RWPE1 (cell line): ENCODE data around the gene CYP2S1.

Experiments used
- CTCF ChIA-PET: fragments of 350-600 bp; sonication (Branson Sonifier 250); formaldehyde crosslinking; extraction: SDS; loops from one replicate; lab custom pipeline; 2021; lab: Yijun Ruan, JAX
- POLR2A ChIA-PET: fragments of 400-600 bp; formaldehyde crosslinking; extraction: SDS; loops from one replicate; lab custom pipeline; 2020; ENCODE audit warnings: antibody characterized with exemption; ENCODE audit not compliant: low non-redundant PET; lab: Yijun Ruan, JAX
- DNase-seq: peaks from one replicate; pipeline ENCODE4 v3.0.0; 2012; ENCODE audit warnings: low spot score
- H3K27ac ChIP-seq: fragments of 450-650 bp; 2 replicates; pipeline ENCODE4 v1.5.1; 2017
- CTCF ChIP-seq: fragments of 450-650 bp; conservative IDR thresholded peaks from 2 replicates; pipeline ENCODE4 v1.5.1; 2017; ENCODE audit warnings: low read depth, mild to moderate bottlenecking

The CYP2S1 gene

DNA sequence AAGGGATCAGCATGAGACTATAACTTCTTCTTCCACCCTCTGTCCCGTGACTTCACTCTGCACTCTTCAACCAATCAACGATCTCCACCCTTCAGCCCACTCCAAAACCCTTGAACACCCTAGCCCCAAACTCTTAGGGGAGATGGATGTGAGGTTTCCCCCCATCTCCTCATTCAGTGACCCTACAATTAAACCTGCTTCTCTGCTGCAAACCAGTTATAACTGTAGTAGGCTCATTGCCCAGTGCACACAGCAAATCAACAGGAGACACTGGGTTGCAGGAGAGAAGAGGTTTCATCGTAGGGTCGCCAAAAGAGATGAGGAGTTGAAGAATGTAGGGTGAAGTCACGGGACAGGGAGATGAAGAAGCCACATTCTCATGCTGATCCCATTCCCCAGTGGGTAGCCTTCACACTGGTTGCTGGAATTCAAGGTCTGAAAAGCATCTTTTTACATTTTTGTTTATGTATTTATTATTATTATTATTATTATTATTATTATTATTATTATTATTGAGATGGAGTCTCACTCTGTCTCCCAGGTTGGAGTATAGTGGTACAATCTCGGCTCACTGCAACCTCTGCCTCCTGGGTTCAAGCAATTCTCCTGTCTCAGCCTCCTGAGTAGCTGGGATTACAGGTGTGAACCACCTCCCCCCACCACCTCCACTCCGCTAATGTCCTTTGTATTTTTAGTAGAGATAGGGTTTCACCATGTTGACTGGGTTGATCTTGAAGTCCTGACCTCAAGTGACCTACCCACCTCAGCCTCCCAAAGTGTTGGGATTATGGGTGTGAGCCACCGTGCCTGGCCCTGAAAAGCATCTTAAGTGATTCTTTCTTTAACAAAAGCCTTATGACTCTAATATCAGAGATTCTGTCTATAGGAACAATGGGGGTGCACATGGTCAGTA, 5.8 kb upstream of the CYP2S1 start:
- no peak for TF ChIP-seq CTCF
- CTCF ChIA-PET = no interaction called here
- POLR2A ChIA-PET = interaction anchor here (0.6 kb wide), 1 partner anchor 164 kb away, joined by 3 read pairs; no protein-coding TSS in a partner anchor
- DNase-seq = no peak
- H3K27ac ChIP-seq = no peak overlapping the region

DNA sequence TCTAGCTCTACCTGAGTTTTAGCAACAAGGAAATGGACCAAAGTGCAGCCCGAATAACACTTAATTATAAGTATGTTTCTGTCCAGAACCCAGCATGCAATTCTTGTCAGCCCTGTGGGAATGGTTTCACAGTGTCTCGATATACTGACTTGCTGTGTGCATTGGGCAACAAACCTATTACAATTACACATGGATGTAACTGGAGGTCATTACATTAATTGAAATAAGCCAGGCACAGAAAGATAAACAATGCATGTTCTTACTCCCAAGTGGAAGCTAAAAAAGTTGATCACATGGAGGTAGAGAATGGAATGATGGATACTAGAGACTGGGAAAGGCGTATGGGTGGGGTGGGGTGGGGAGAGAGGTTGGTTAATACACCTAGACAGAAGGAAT, 5.1 kb upstream of the CYP2S1 start:
- H3K27ac ChIP-seq = no peak overlapping the region
- ChIA-PET CTCF (no interaction called here), POLR2A (interaction anchor here (0.6 to 0.7 kb wide), 2 partner anchors 110 to 163 kb away, joined by 3 read pairs; no protein-coding TSS in a partner anchor)

GRCh38 chr19:41189425-41190065, 3.5 kb upstream of the CYP2S1 start:
- no peak for TF ChIP-seq CTCF

More for the DNA sequence above, 5.1 kb upstream of the CYP2S1 start:
- DNase-seq = no peak
- TF ChIP-seq CTCF = no peak

GRCh38 chr19:41193430-41194156, 574 bp downstream of the CYP2S1 start:
- H3K27ac ChIP-seq = no peak overlapping the region
- no peak for TF ChIP-seq CTCF
- POLR2A ChIA-PET = no interaction called here
- CTCF ChIA-PET = interaction anchor here (0.8 kb wide), 1 partner anchor 11 kb away, joined by 3 read pairs; no protein-coding TSS in a partner anchor
- DNase-seq = no peak

More at GRCh38 chr19:41189425-41190065, 3.5 kb upstream of the CYP2S1 start:
- H3K27ac ChIP-seq = no peak overlapping the region
- DNase-seq = no peak
- ChIA-PET CTCF (no interaction called here), POLR2A (no interaction called here)

DNA sequence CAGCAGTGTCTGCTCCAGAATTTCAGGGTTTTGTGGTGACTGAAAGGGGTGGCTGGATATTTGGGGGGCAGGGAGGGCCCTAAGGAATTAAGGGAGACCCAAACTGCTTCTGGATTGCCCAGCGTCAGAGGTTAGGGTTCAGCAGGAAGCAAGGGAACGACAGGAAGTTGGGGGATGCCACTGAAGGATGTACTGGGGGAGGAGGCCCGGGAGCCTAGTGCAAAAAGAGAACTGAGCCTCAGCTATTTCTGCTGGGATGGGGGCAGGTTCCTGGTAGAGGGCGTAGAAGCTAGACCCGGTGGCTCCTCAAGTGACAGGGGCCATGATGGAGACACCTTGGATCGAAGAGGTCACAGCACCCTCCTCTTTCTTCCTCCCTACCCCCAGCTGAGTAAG, 1.1 kb downstream of the CYP2S1 start:
- no peak for TF ChIP-seq CTCF
- no peak for DNase-seq
- POLR2A ChIA-PET = no interaction called here
- CTCF ChIA-PET = interaction anchor here (0.8 kb wide), 1 partner anchor 10 kb away, joined by 3 read pairs; no protein-coding TSS in a partner anchor
- H3K27ac ChIP-seq = no peak overlapping the region
